GM21723 (cell line): Measurements from ENCODE around the gene ZBTB4.

Source experiments
- ATAC-seq: cut with Tn5 transposase; IDR thresholded peaks from one replicate; pipeline ENCODE4 v1.9.1; 2021; ENCODE audit warnings: mild to moderate bottlenecking, moderate library complexity; ENCODE audit not compliant: unreplicated experiment

The ZBTB4 gene

DNA sequence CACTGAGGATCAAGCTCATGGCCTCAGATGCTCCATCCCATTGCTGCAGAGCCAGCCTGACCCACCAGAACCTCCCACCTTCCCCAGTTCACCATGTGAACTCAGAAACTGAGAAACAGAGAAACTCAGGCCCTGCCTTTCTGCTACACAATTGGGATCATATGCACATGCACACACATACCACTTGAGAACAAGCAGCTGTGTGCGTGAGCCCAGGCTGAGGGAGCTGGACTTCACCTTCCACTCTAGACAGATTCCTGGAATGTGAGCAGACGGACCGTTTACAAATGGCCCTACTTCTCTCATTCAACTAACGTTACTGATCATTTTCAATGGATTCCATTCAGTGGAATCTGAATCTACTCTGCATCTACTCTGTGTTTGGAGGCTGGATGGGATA is 55.8 kb downstream of the ZBTB4 start:
- no peak for ATAC-seq

DNA sequence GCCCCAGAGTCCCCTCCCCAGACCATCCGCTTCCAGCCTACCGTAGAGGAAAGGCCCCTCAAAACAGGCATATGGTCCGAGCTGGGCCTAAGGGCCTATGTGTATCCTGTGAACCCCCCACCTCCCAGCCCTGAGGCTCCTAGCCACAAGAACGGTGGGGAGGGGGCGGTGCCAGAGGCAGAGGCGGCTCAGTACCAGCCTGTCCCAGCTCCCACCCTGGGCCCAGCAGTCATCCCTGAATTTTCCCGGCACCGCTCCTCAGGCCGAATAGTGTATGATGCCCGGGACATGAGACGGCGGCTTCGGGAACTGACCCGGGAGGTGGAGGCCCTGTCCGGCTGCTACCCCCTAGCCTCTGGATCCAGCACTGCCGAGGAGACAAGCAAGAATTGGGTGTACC is 58.2 kb downstream of the ZBTB4 start:
- ATAC-seq, result no peak

DNA sequence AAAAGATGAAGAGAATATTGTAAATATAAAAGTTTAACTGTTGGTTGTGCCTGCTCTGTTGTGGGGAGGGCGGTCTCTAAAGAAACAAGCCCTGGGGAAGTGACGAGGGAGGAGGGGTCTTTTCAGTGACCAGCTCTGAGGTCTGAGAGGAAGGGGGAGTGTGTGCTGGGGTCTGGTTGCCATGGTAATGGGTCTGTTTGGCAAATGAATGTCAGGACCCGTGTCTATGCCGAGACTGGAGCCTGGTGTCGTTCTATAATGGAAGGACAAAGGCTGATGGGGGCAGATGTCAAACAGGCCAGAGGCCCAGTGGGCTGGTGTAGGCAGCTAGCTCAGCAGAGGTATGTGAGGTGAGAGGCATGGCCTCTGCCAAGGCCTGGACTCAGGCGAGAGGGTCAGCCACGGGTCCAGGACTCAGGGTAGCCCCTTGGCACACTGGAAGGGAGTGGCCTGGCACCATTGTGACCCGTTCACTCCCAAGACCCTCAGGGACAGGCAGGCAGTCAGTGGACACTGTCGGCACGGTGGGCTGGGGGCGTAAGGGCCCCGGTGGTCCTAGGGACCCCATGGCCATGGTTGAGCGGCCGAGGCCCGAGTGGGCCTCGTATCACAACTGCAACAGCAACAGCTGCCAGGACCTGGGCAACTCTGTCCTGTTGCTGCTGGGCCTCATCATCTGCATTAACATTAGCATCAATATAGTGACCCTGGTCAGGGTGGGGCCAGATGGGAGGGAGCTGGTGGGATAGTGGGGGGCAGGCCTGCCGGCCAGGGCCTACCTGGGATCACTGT is 59.4 kb downstream of the ZBTB4 start, which contains the start of gene SPEM1:
Gene SPEM1, plus strand, starts transcription at position 506 of the 792 bp plus-strand sequence. Its CDS starts 61 bp downstream, at position 567.
- ATAC-seq, result no peak

DNA sequence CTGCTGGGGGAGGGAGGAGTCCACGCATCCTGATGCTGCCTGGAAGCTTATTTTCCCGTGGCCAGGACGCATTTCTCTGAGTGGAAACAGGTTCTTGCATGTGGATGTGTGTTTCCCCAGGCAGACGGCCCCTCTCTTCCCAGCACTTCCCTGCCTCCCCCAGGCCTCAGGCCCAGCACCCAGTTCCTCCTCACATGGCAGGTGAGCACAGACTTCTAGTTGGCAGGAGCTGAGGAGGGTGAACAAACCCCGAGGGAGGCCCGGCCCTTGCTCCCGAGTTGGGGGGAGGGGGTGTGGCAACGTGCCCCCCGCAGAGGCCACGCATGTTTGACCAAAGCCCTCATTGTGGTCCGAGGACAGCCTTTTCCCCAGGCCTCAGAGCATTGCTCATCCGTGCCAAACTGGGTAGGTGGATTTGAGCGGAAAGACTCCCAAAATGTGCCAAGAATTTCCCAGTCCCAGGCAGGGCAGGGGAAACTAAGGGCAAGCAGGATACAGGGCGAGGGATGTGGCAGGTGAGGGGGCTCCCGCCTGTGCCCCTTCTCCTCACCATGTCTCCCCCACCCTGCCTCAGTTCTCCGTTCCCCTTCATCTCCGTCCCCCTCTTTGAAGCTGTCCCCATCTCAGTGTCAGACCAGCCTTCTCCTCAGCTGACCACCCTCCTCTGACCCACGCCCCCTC is 60.8 kb downstream of the ZBTB4 start:
- ATAC-seq, result no peak

DNA sequence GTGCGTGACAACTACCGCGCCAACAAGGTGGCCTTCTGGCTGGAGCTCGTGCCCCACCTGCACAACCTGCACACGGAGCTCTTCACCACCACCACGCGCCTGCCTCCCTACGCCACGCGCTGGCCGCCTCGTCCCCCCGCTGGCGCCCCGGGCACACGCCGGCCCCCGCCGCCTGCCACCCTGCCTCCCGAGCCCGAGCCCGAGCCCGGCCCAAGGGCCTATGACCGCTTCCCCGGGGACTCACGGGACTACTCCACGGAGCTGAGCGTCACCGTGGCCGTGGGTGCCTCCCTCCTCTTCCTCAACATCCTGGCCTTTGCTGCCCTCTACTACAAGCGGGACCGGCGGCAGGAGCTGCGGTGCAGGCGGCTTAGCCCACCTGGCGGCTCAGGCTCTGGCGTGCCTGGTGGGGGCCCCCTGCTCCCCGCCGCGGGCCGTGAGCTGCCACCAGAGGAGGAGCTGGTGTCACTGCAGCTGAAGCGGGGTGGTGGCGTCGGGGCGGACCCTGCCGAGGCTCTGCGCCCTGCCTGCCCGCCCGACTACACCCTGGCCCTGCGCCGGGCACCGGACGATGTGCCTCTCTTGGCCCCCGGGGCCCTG is 62.3 kb downstream of the ZBTB4 start:
- ATAC-seq, result no peak

DNA sequence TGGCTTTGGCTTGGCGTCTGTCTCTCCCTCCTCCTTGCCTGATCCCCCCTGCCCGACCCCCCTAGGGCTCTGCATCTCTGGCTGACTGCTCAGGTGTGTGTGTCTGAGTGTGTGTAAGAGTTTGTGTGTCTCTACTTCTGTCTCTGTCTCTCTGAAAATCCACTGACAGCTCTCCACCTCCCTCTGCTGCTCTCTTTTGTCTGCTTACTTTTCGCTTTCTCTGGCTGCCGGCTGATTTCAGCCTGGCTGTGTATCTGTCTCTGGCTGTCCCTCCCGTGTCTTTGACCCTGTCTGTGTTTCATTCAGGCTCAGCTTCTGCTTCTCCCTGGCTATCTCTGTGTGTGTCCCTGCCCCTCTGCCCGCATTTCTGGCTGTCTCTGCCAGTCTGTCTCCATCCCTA is 63.1 kb downstream of the ZBTB4 start:
- no peak for ATAC-seq

DNA sequence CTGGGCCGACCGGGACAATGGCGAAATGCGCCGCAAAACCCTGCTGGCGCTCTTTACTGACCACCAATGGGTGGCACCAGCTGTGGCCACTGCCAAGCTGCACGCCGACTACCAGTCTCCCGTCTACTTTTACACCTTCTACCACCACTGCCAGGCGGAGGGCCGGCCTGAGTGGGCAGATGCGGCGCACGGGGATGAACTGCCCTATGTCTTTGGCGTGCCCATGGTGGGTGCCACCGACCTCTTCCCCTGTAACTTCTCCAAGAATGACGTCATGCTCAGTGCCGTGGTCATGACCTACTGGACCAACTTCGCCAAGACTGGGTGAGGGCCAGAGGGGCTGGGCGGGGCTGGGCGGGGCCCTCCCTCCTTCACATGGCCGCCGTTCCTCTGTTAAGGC is 63.6 kb downstream of the ZBTB4 start:
- no peak for ATAC-seq

DNA sequence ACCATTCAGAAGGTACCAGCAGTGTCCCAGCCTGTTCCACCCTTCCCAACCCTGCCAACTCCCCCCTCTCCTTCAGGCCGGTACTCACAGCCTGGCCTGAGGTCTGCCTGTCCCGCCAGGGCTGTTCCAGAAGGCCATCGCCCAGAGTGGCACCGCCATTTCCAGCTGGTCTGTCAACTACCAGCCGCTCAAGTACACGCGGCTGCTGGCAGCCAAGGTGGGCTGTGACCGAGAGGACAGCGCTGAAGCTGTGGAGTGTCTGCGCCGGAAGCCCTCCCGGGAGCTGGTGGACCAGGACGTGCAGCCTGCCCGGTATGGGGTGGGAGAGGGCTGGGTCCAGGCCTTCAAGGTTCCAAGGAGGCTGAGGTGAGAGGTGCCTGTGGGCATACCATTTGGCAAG is 64.6 kb downstream of the ZBTB4 start:
- ATAC-seq, result no peak

DNA sequence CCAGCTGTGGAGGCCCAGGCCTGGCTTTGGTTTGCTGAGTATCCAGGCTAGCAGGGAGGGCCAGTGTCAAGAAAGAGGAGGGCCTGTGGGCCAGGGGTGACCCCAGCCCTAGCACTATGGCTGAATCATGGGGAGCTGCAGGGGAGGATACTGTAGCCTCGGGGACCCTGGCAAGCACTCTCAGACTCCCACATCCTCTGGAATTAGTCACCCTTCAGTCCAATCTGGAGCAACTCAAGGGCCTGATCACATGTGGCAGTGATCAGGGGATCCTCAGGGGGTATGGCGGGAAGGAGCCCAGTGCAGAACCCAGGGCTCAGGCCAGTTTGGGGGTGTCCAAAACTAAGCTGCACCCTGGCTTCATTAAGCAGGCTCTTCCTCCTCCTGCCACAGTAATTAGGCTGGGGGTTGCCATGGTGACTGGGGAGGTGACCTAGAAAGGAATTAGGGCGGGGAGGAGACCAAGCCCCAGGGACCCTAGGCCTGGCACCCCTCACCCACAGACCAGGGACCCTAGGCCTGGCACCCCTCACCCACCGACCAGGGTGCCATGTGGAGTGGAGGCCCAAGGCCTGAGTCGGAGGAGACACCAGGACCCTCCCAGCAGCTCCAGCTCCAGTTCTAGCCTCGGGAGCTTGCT is 66.0 kb downstream of the ZBTB4 start:
- no peak for ATAC-seq

DNA sequence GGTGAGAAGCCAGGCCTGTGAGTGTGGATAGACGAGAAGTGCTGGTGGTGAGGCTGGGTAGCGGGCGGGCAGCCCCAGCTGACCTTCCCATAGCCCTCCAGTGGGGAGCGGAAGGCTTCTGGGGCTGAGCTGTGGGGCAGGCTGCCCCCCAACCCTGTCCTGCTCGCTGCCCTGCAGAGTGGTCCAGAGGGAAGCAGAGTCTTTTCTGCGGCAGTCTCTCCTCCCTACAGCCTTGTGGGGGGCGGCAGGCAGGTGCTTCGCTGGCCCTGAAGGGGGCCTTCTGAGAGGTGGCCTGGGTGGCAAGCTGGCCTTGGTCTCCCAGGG is 68.0 kb downstream of the ZBTB4 start:
- ATAC-seq, result no peak

DNA sequence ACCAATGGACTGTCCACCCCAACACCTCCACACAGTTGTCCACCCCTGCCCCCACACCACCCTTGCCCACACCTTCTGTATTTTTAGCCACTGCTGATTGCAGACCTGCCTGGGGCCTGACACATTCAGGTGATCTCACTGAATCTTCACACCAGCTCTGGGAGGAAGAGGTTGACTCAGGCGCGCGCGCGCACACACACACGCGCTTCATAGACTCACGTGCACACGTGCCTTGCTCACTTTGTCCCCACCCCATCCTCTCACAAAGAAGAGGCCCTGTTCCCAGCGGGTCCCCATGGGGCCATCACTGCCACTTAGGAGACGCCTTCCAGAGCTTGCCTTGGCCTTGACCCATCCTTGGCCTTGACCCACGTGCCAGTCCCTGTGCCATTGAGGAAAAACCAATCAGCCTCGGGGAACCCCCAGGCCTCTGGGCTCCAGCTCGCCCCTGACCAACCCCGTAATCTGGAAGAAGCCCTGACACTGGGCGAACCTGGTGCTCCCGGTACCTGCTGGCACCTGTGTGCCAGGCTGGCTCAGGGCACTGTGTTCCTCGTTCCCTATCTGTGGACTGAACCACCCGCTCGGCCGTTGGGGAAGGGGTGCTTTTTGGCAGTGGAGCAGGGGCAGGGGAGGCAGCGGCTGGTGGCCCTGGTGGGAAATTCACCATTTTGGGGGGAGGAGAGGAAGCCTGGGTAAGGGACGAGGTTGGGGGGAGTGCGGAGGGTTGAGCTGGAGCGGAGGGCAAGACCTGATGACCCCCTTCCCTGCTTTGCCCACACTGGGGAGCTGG is 68.6 kb downstream of the ZBTB4 start:
- ATAC-seq, result no peak

DNA sequence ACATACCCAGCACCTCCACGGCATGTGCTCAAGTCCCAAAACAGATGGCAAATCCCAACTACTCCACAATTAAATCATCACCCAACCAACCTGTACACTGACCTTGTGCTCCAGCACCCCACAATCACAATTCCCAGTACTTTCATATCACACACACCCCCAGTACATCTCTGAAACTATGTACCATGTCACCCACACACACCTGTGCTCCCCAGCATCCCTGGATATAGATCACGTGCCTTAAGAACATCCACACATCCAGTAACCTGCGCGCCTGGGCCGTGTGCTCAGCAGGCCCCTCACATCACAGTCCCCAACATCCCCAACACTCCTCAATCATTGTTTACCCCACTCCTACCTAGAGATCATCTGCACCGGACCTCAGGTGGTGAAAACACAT is 69.7 kb downstream of the ZBTB4 start:
- no peak for ATAC-seq
